T-cell (primary cell): ENCODE results near the gene HBEGF. TPM values are rescaled to one million over a fixed set of nuclear protein-coding genes. Genes with fewer than 3 reads are reported as not detected.
A peak's percentile ranks its signal among the peaks of the same experiment; 100 is the strongest.
"Not testable (repeated sequence)": the region's sequence is repeated elsewhere in the genome, so short reads cannot be mapped to it uniquely, and the experiment has no call there.

ENCODE experiments used
- ATAC-seq, 4 experiments: fragments of 200-7000 bp in 3 of 4; fragments of 150-1000 bp in 1 of 4; cut with Tn5 transposase; replicated peaks in 1 of 4; 1 replicate in 3 of 4; 2 replicates in 1 of 4; pipeline ENCODE4 v1.10.0; 2021; ENCODE audit warnings: moderate library complexity in 3 of 4, mild to moderate bottlenecking in 2 of 4, moderate number of reproducible peaks in 1 of 4
- CTCF ChIA-PET, 2 donors: fragments of 300-600 bp; sonication (Branson Sonifier 250); formaldehyde crosslinking; loops; one replicate each; lab custom pipeline; 2022; ENCODE audit warnings: antibody characterized with exemption in 2 of 2; lab: Charles Lee
- POLR2A ChIA-PET, 2 donors: fragments of 300-600 bp; sonication (Branson Sonifier 250); formaldehyde crosslinking; loops; one replicate each; lab custom pipeline; 2022; ENCODE audit warnings: antibody characterized with exemption in 2 of 2; lab: Charles Lee
- DNase-seq, 35 experiments: peaks; one replicate each; pipeline versions ENCODE4 v3.0.0 to v3.0.0-alpha.2; 2013 to 2023
- H3K27ac ChIP-seq: one replicate; pipeline ENCODE4 v1.5.1; 2013; ENCODE audit warnings: low read length
- H3K27me3 ChIP-seq, 2 experiments: replicated peaks in 1 of 2; 1 replicate in 1 of 2; 2 replicates in 1 of 2; pipeline versions ENCODE4 v1.6.1 to v1.7.0; 2013; ENCODE audit warnings: low read length in 1 of 2, mixed read lengths in 1 of 2; ENCODE audit not compliant: control insufficient read depth in 2 of 2, insufficient read depth in 2 of 2; ENCODE audit errors: extremely low read depth in 1 of 2
- H3K36me3 ChIP-seq, 2 donors: 1 replicate in 1 of 2; 2 replicates in 1 of 2; pipeline versions ENCODE4 v1.6.1 to v1.7.0; 2013; ENCODE audit warnings: low read length in 1 of 2; ENCODE audit not compliant: control insufficient read depth in 2 of 2, insufficient read depth in 1 of 2; ENCODE audit errors: extremely low read depth in 1 of 2
- H3K4me1 ChIP-seq, 2 experiments: 1 replicate in 1 of 2; 2 replicates in 1 of 2; pipeline versions ENCODE4 v1.6.1 to v1.7.0; 2013; ENCODE audit warnings: low read length in 2 of 2, mixed read lengths in 1 of 2; ENCODE audit not compliant: insufficient read depth in 2 of 2, control insufficient read depth in 1 of 2; ENCODE audit errors: extremely low read depth in 1 of 2
- H3K4me3 ChIP-seq, 2 donors: 1 replicate in 1 of 2; 2 replicates in 1 of 2; pipeline versions ENCODE4 v1.5.1 to v1.7.0; 2013; ENCODE audit warnings: mild to moderate bottlenecking in 2 of 2, low read length in 1 of 2, moderate library complexity in 1 of 2; ENCODE audit not compliant: control insufficient read depth in 1 of 2; ENCODE audit errors: extremely low read depth in 1 of 2
- H3K9me3 ChIP-seq: 2 replicates; pipeline ENCODE4 v1.7.0; 2013
- H3K27ac Mint-ChIP-seq, 2 donors: one replicate each; pipeline ENCODE4 v1.8.0; 2020 to 2021; ENCODE audit warnings: mild to moderate bottlenecking in 2 of 2, mixed read lengths in 2 of 2
- H3K27me3 Mint-ChIP-seq, 2 donors: one replicate each; pipeline ENCODE4 v1.8.0; 2021 to 2022; ENCODE audit warnings: mixed read lengths in 2 of 2
- H3K36me3 Mint-ChIP-seq: one replicate; pipeline ENCODE4 v1.8.0; 2021; ENCODE audit warnings: mixed read lengths
- H3K4me1 Mint-ChIP-seq, 3 donors: one replicate each; pipeline ENCODE4 v1.8.0; 2020 to 2022; ENCODE audit warnings: mixed read lengths in 3 of 3, mild to moderate bottlenecking in 1 of 3
- H3K4me3 Mint-ChIP-seq, 3 donors: one replicate each; pipeline ENCODE4 v1.8.0; 2020 to 2022; ENCODE audit warnings: mild to moderate bottlenecking in 3 of 3, mixed read lengths in 3 of 3, moderate library complexity in 3 of 3
- H3K9me3 Mint-ChIP-seq, 3 donors: one replicate each; pipeline ENCODE4 v1.8.0; 2020 to 2022; ENCODE audit warnings: mixed read lengths in 3 of 3
- WGBS: methylation state at CpG from one replicate; pipeline ENCODE4 v1.1.5; 2013; ENCODE audit warnings: missing lambda C conversion rate; ENCODE audit not compliant: insufficient coverage; 5-methylcytosine and 5-hydroxymethylcytosine counted together
- total RNA-seq, 35 experiments: library from RNA in 6 of 35; stranded (reverse) in 6 of 35; fragments of 120-200 nt in 1 of 35; gene quantifications; one replicate each; pipeline versions ENCODE4 v1.2.1 to v1.2.4 and lab custom pipeline; 2013 to 2026

HBEGF gene
- total RNA-seq, 5 donors from 2014 or later (not counting 1 experiment from before 2014, with no cell fraction given), result 0.47 to 2.8 (median 1.9) TPM

DNA sequence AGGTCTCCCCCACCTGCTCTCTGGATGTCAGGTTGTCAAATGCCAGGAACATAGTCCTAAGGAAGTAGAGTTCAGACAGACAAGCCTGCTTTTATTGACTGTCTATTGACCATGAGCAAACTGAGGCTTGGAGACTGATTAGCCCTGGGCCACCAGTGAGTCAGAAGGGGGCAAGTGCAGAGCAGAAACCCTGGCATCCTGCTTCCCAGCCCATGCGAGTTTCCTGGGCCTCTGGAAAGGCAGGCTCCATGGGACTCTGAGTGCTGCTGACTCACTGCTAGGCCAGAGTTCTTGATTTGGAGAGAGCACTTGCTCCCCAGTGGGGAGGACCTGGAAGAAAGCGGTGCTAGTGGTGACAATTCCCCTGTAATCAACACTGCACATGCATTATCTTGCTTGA lies 2.8 kb upstream of the HBEGF start:
- ChIA-PET POLR2A (no interaction called here), CTCF (interaction anchor here (0.7 to 1.6 kb wide), 3 partner anchors 14 to 105 kb away, joined by 3 to 10 read pairs (median 5); no protein-coding TSS in a partner anchor)
- Histone ChIP-seq H3K27ac (no peak overlapping the region), H3K4me3 (no peak overlapping the region), H3K36me3 (no peaks in the 10 kb centered on the region), H3K27me3 (peaks cover 0 to 22% of the 10 kb centered on the region in 2 experiments), H3K9me3 (no peaks in the 10 kb centered on the region), H3K4me1 (peaks cover 15 to 16% of the 10 kb centered on the region in 2 experiments)
- no peaks in the 10 kb centered on the region for H3K36me3 Mint-ChIP-seq
- no peak overlapping the region for H3K4me3 Mint-ChIP-seq
- peaks cover 0 to 11% of the 10 kb centered on the region in 2 donors for H3K27me3 Mint-ChIP-seq
- H3K4me1 Mint-ChIP-seq, result peaks cover 22 to 27% (median 26%) of the 10 kb centered on the region in 3 donors
- no peak for DNase-seq
- ATAC-seq, result no peak
- no peak overlapping the region for H3K27ac Mint-ChIP-seq
- WGBS, result 92% methylated on average over 2 of the region's 2 CpGs
- H3K9me3 Mint-ChIP-seq, result no peaks in the 10 kb centered on the region

DNA sequence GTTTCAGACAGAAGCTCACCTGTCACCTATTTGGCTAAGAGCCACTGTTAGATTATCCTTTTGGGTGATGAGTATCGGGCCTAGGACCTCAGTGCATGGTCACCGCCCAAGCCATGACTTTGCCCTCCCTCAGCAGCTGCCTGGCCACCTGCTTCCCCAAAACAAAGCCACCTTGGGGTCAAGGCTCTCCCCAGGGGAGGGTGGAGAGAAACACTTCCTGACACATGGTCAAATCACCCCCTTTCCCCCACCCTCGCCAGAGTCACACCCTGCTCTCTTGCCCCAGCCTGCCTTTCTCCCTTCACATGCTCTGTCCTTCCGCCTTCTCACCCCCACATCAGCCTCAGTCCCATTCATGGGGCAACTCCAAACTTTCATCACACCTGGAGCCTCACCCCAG lies 1.7 kb upstream of the HBEGF start:
- peaks cover 32 to 38% (median 37%) of the 10 kb centered on the region in 3 donors for H3K4me1 Mint-ChIP-seq
- H3K9me3 Mint-ChIP-seq, result no peaks in the 10 kb centered on the region
- Histone ChIP-seq H3K4me3 (no peak overlapping the region), H3K27me3 (peaks cover 0 to 22% of the 10 kb centered on the region in 2 experiments), H3K9me3 (no peaks in the 10 kb centered on the region), H3K36me3 (no peaks in the 10 kb centered on the region), H3K4me1 (peaks cover 21 to 23% of the 10 kb centered on the region in 2 experiments), H3K27ac (no peak overlapping the region)
- ChIA-PET POLR2A (interaction anchor here in 1 of 2 donors (0.7 kb wide), 1 partner anchor 236 kb away, joined by 4 read pairs; no protein-coding TSS in a partner anchor), CTCF (interaction anchor here (0.6 to 2.3 kb wide), 6 partner anchors 11 to 190 kb away, joined by 3 to 5 read pairs (median 4); no protein-coding TSS in a partner anchor)
- ATAC-seq (no peak), DNase-seq (no peak)
- H3K27me3 Mint-ChIP-seq, result peaks cover 0 to 11% of the 10 kb centered on the region in 2 donors
- 77% methylated on average over 3 of the region's 4 CpGs for WGBS
- H3K36me3 Mint-ChIP-seq, result no peaks in the 10 kb centered on the region
- H3K27ac Mint-ChIP-seq, result no peak overlapping the region
- peak overlapping the region in 1 of 3 donors; percentile 66 for H3K4me3 Mint-ChIP-seq

DNA sequence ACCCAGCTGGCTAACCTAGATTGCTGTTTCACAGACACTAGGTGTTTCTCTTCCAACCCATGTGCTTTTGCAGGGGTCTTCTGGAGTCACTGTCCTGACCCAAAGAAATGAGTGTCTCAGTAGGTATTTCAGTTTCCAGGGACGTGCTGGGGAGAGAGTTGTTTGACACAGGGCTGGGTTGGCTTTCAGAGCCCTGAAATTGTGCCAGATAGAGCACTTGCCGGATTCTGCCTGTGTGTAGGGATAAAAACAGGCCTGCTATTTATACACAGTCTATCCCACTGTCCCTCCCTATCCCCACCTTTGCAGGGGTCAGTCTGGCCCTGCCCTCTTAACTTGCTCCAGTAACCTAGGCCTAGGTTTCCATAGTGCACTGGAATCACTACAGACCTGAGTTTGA lies 957 bp upstream of the HBEGF start:
- Histone ChIP-seq H3K9me3 (no peaks in the 10 kb centered on the region), H3K4me1 (peaks cover 28 to 30% of the 10 kb centered on the region in 2 experiments), H3K27ac (no peak overlapping the region), H3K36me3 (no peaks in the 10 kb centered on the region), H3K4me3 (no peak overlapping the region), H3K27me3 (peaks cover 0 to 22% of the 10 kb centered on the region in 2 experiments)
- WGBS, result no CpG with 5 or more reads among the region's 2 CpGs
- ATAC-seq (no peak), DNase-seq (no peak)
- H3K4me3 Mint-ChIP-seq, result peak overlapping the region; percentile 64 to 74 (median 66)
- peak overlapping the region in 1 of 2 donors; percentile 36 for H3K27ac Mint-ChIP-seq
- no peaks in the 10 kb centered on the region for H3K36me3 Mint-ChIP-seq
- peaks cover 0 to 11% of the 10 kb centered on the region in 2 donors for H3K27me3 Mint-ChIP-seq
- POLR2A ChIA-PET, result no interaction called here
- CTCF ChIA-PET, result interaction anchor here (0.6 to 2.3 kb wide), 9 partner anchors 7 to 379 kb away, joined by 3 to 6 read pairs (median 3); partner anchors contain the start of genes ANKHD1 (in 1 of the 2) and PFDN1 (in 1 of the 2)
- H3K9me3 Mint-ChIP-seq, result no peaks in the 10 kb centered on the region
- H3K4me1 Mint-ChIP-seq, result peaks cover 39 to 46% (median 45%) of the 10 kb centered on the region in 3 donors

DNA sequence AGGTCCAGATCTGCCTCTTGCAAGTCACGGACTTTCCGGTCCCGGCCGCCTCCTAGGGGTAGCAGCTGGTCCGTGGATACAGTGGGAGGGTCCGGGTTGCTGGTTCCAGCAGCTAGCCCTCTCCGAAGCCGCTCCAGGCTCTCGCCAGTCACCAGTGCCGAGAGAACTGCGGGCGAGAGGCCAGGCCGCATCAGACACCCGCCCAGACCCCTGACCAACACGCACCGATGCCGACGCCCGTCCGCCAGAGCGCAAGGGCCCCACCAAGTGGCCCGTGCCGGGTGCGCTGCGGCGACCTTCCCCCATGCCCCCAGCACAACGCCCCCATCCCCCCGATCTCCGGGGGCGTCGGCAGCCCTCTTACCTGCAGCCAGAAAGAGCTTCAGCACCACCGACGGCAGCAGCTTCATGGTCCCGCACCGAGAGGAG lies 470 bp downstream of the HBEGF start:
- Mint-ChIP-seq H3K9me3 (no peaks in the 10 kb centered on the region), H3K27ac (no peak overlapping the region), H3K36me3 (no peaks in the 10 kb centered on the region), H3K4me1 (peaks cover 45 to 55% (median 51%) of the 10 kb centered on the region in 3 donors), H3K4me3 (peak overlapping the region; percentile 66 to 81 (median 74)), H3K27me3 (peaks cover 0 to 8% of the 10 kb centered on the region in 2 donors)
- DNase-seq (peak in 2 of 35 experiments; percentile 5), ATAC-seq (peak in 1 of 4 experiments; percentile 28)
- H3K4me1 ChIP-seq, result peaks cover 37 to 41% of the 10 kb centered on the region in 2 experiments
- no peaks in the 10 kb centered on the region for H3K36me3 ChIP-seq
- no peak overlapping the region for H3K27ac ChIP-seq
- peak overlapping the region; percentile 48 to 73 for H3K4me3 ChIP-seq
- no peaks in the 10 kb centered on the region for H3K9me3 ChIP-seq
- POLR2A ChIA-PET, result no interaction called here
- 22% methylated on average over 28 of the region's 35 CpGs for WGBS
- H3K27me3 ChIP-seq, result peaks cover 0 to 18% of the 10 kb centered on the region in 2 experiments
- CTCF ChIA-PET, result interaction anchor here (0.6 to 2.3 kb wide), 11 partner anchors 9 to 380 kb away, joined by 3 to 13 read pairs (median 3); partner anchors contain the start of genes ANKHD1 (in 1 of the 2) and PFDN1 (in 1 of the 2)

DNA sequence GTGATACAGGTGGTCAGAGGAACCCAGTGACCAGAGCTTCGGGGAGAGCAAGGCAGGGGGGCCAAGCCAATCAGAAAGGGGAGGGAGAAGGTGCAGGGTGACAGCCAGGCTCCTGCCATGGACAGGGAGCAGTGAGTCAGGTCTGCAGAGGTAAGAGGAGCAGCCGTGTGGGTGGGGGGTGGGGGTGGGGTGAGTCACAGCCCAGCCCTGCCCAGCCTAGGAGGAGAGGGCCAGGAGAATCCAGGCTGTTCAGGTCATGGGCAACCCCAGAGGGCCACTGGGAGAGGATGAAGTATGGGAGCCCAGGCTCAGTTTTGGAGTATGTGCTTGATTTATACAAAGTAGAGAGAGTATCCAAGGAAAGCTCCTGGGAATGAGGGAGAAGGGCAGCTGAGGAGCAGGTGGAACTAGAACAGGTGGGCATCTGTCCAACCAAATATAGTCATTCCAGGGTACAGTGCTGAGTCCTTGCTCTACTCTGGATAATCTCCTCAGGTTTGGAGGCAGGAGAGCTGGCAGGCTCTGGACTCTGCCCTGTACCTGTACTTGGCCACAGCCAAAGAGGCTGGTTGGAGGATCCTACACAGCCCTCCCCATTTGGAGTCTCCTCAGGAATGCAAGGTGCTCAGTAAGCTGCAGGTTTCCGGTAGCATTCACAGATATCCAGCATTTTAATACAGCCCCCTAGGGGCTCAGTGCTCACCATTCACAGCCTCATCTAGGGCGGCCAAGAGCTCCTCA lies 1.6 kb downstream of the HBEGF start:
- Mint-ChIP-seq H3K27ac (peak overlapping the region; percentile 11 to 28), H3K36me3 (no peaks in the 10 kb centered on the region), H3K9me3 (no peaks in the 10 kb centered on the region), H3K27me3 (peaks cover 0 to 4% of the 10 kb centered on the region in 2 donors), H3K4me3 (peak overlapping the region; percentile 37 to 74 (median 66)), H3K4me1 (peaks cover 49 to 60% (median 55%) of the 10 kb centered on the region in 3 donors)
- peaks cover 0 to 13% of the 10 kb centered on the region in 2 experiments for H3K27me3 ChIP-seq
- no peaks in the 10 kb centered on the region for H3K9me3 ChIP-seq
- H3K4me3 ChIP-seq, result no peak overlapping the region
- no peaks in the 10 kb centered on the region for H3K36me3 ChIP-seq
- no peak overlapping the region for H3K27ac ChIP-seq
- CTCF ChIA-PET, result interaction anchor here (1.0 to 2.2 kb wide), 4 partner anchors 13 to 105 kb away, joined by 3 to 13 read pairs (median 8); no protein-coding TSS in a partner anchor
- ATAC-seq, result no peak
- no CpG with 5 or more reads among the region's 4 CpGs for WGBS
- POLR2A ChIA-PET, result interaction anchor here in 1 of 2 donors (0.7 kb wide), 1 partner anchor 23 kb away, joined by 5 read pairs; no protein-coding TSS in a partner anchor
- no peak for DNase-seq
- peaks cover 37 to 41% of the 10 kb centered on the region in 2 experiments for H3K4me1 ChIP-seq

DNA sequence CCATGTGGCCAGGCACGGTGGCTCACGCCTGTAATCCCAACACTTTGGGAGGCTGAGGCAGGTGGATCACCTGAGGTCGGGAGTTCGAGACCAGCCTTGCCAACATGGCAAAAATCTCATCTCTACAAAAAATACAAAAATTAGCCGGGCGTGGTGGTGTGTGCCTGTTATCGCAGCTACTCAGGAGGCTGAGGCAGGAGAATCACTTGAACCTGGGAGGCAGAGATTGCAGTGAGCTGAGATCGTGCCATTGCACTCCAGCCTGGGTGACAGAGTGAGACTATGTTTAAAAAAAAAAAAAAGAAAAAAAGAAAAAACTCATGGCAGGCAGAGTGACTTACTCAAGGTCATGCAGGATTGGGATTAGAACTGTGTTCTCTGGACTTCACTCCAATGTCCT lies 2.6 kb downstream of the HBEGF start:
- H3K27ac Mint-ChIP-seq, ATAC-seq, H3K9me3 ChIP-seq, H3K36me3 Mint-ChIP-seq, H3K9me3 Mint-ChIP-seq, H3K27me3 Mint-ChIP-seq, H3K36me3 ChIP-seq, H3K27ac ChIP-seq, DNase-seq, H3K4me3 ChIP-seq, CTCF ChIA-PET: not testable (repeated sequence)
- 100% methylated on average over 4 of the region's 8 CpGs for WGBS
- Histone ChIP-seq H3K27me3 (peaks cover 0 to 12% of the 10 kb centered on the region in 2 experiments), H3K4me1 (peaks cover 37 to 41% of the 10 kb centered on the region in 2 experiments)
- POLR2A ChIA-PET, result interaction anchor here in 1 of 2 donors (0.7 kb wide), 1 partner anchor 22 kb away, joined by 5 read pairs; no protein-coding TSS in a partner anchor
- Mint-ChIP-seq H3K4me1 (peaks cover 49 to 60% (median 55%) of the 10 kb centered on the region in 3 donors), H3K4me3 (peak overlapping the region in 1 of 3 donors; percentile 66)
